Astrocyte (in vitro differentiated cells and primary cell): ENCODE data around the gene ZNF394. TPM values are rescaled to one million over a fixed set of nuclear protein-coding genes. Genes with fewer than 3 reads are reported as not detected.
A peak's percentile ranks its signal among the peaks of the same experiment; 100 is the strongest.

Source experiments
- DNase-seq: peaks from one replicate; pipeline ENCODE4 v3.0.0-alpha.2; 2010; ENCODE audit warnings: low read depth
- FAIRE-seq: peaks from 2 replicates; lab custom pipeline; 2011; peaks lifted over from hg19 to GRCh38; lab: Jason Lieb, UNC
- H2AFZ ChIP-seq: 2 replicates; pipeline ENCODE4 v1.6.0; 2012; ENCODE audit warnings: low read depth, low read length, inconsistent platforms
- H3K27ac ChIP-seq: 2 replicates; pipeline ENCODE4 v1.5.1; 2011; ENCODE audit warnings: low read depth, low read length, inconsistent platforms
- H3K27me3 ChIP-seq: 2 replicates; pipeline ENCODE4 v1.6.0; 2011; ENCODE audit warnings: low read length, inconsistent platforms; ENCODE audit not compliant: insufficient read depth
- H3K36me3 ChIP-seq: 2 replicates; pipeline ENCODE4 v1.5.1; 2011; ENCODE audit warnings: low read length, inconsistent platforms; ENCODE audit not compliant: insufficient read depth
- H3K4me1 ChIP-seq: 2 replicates; pipeline ENCODE4 v1.5.1; 2011; ENCODE audit warnings: low read length, inconsistent platforms; ENCODE audit not compliant: insufficient read depth
- H3K4me2 ChIP-seq: 2 replicates; pipeline ENCODE4 v1.6.0; 2012; ENCODE audit warnings: low read length, inconsistent platforms
- H3K4me3 ChIP-seq: 2 replicates; pipeline ENCODE4 v1.5.1; 2011; ENCODE audit warnings: low read depth, mild to moderate bottlenecking, low read length, inconsistent platforms; ENCODE audit not compliant: insufficient read depth
- H3K79me2 ChIP-seq: 2 replicates; pipeline ENCODE4 v1.6.0; 2012; ENCODE audit warnings: mild to moderate bottlenecking, low read length, inconsistent platforms; ENCODE audit not compliant: insufficient read depth
- H3K9ac ChIP-seq: 2 replicates; pipeline ENCODE4 v1.6.0; 2012; ENCODE audit warnings: mild to moderate bottlenecking, low read length, inconsistent platforms
- H3K9me3 ChIP-seq: 2 replicates; pipeline ENCODE4 v1.5.1; 2012; ENCODE audit warnings: low read depth, mild to moderate bottlenecking, low read length, inconsistent platforms; ENCODE audit not compliant: insufficient read depth
- H4K20me1 ChIP-seq: 2 replicates; pipeline ENCODE4 v1.6.0; 2012; ENCODE audit warnings: low read length, inconsistent platforms; ENCODE audit not compliant: insufficient read depth
- H3K27ac Mint-ChIP-seq: one replicate; pipeline ENCODE4 v1.8.0; 2021; ENCODE audit warnings: mild to moderate bottlenecking, mixed read lengths; ENCODE audit not compliant: unreplicated experiment
- H3K27me3 Mint-ChIP-seq: one replicate; pipeline ENCODE4 v1.8.0; 2021; ENCODE audit warnings: low read depth, mixed read lengths; ENCODE audit not compliant: unreplicated experiment
- H3K36me3 Mint-ChIP-seq: one replicate; pipeline ENCODE4 v1.8.0; 2021; ENCODE audit warnings: low read depth, mixed read lengths; ENCODE audit not compliant: unreplicated experiment
- H3K4me1 Mint-ChIP-seq: one replicate; pipeline ENCODE4 v1.8.0; 2021; ENCODE audit warnings: low read depth, mixed read lengths; ENCODE audit not compliant: unreplicated experiment
- H3K4me3 Mint-ChIP-seq: one replicate; pipeline ENCODE4 v1.8.0; 2021; ENCODE audit warnings: mild to moderate bottlenecking, moderate library complexity, mixed read lengths; ENCODE audit not compliant: unreplicated experiment
- H3K9me3 Mint-ChIP-seq: one replicate; pipeline ENCODE4 v1.8.0; 2021; ENCODE audit warnings: mild to moderate bottlenecking, mixed read lengths; ENCODE audit not compliant: unreplicated experiment
- EZH2 ChIP-seq: IDR thresholded peaks from 2 replicates; pipeline ENCODE4 v1.6.1; 2012; ENCODE audit warnings: mild to moderate bottlenecking, low read length, inconsistent platforms; ENCODE audit not compliant: insufficient read depth
- total RNA-seq: library from RNA; stranded (reverse); gene quantifications from 2 replicates; pipeline ENCODE4 v1.2.1, GENCODE V29; 2021
- TF ChIP-seq, protein P1 (sequence below): IDR thresholded peaks from 2 replicates; pipeline ENCODE4 v1.5.1; 2011; ENCODE audit warnings: low read depth, mild to moderate bottlenecking, inconsistent platforms, low read length, moderate library complexity; ENCODE audit not compliant: insufficient read depth

The ZNF394 gene
- total RNA-seq, 1 donor from 2014 or later = 25.7 TPM

DNA sequence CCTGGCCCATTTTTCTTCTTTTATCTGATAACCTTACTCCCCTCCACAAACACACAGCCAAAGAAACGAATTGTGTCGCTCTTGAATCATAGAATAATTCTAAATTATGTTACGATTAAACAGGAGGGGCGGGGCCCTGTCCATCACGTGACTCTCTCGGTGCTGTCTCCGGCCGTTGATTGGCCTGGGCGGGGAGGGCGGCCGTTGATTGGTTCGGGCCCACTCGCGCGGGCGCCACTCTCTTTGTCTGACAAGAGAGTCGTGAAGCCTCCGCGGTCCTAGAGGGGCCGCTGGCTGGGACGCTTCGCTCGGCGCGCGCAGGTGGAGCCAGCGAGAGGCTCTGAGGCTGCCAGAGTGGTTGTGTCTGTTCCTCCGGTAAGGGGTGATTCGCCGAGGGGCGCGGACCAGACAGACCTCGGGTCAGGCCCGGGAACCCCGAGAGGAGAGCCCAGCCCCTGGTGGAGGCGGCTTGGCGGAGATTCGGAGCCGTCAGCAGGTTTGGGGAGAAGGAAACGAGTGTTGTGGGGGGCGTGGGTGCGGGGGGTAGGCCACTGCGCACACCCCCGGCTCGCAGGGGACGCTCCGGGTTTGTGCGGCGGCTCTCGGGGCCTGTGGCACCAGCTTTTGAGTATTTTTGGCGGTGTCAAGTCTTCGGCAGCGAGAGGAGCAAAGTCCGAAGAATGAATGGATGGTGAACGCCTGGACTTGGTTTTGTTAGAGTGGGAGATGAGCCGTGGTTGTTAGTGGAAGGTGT is 27.3 kb downstream of the ZNF394 start, which contains the start of gene ZNF789:
Gene ZNF789, plus strand, starts transcription at position 330 of the 754 bp plus-strand sequence. CDS start 3,567 bp downstream, outside the sequence.
- DNase-seq (peak; percentile 88), FAIRE-seq (no peak)
- Histone ChIP-seq H3K4me3 (peak within 1 kb of the TSS; percentile 92), H3K36me3 (peaks cover 3% of the 10 kb centered on the region), H3K27me3 (no peaks in the 10 kb centered on the region), H3K4me1 (no peaks in the 10 kb centered on the region), H3K4me2 (peak within 1 kb of the TSS; percentile 94), H3K79me2 (peaks cover 49% of the 10 kb centered on the region), H3K27ac (peak within 1 kb of the TSS; percentile 88), H3K9me3 (no peaks in the 10 kb centered on the region), H2AFZ (peak within 1 kb of the TSS; percentile 94), H4K20me1 (peaks cover 16% of the 10 kb centered on the region), H3K9ac (peak within 1 kb of the TSS; percentile 86)
- no peak for TF ChIP-seq EZH2
- TF ChIP-seq, protein P1, sequence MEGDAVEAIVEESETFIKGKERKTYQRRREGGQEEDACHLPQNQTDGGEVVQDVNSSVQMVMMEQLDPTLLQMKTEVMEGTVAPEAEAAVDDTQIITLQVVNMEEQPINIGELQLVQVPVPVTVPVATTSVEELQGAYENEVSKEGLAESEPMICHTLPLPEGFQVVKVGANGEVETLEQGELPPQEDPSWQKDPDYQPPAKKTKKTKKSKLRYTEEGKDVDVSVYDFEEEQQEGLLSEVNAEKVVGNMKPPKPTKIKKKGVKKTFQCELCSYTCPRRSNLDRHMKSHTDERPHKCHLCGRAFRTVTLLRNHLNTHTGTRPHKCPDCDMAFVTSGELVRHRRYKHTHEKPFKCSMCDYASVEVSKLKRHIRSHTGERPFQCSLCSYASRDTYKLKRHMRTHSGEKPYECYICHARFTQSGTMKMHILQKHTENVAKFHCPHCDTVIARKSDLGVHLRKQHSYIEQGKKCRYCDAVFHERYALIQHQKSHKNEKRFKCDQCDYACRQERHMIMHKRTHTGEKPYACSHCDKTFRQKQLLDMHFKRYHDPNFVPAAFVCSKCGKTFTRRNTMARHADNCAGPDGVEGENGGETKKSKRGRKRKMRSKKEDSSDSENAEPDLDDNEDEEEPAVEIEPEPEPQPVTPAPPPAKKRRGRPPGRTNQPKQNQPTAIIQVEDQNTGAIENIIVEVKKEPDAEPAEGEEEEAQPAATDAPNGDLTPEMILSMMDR = no peak
- Mint-ChIP-seq H3K9me3 (no peaks in the 10 kb centered on the region), H3K4me1 (peaks cover 7% of the 10 kb centered on the region), H3K36me3 (peaks cover 5% of the 10 kb centered on the region), H3K27ac (peak within 1 kb of the TSS; percentile 97), H3K27me3 (no peaks in the 10 kb centered on the region), H3K4me3 (peak within 1 kb of the TSS; percentile 94)

DNA sequence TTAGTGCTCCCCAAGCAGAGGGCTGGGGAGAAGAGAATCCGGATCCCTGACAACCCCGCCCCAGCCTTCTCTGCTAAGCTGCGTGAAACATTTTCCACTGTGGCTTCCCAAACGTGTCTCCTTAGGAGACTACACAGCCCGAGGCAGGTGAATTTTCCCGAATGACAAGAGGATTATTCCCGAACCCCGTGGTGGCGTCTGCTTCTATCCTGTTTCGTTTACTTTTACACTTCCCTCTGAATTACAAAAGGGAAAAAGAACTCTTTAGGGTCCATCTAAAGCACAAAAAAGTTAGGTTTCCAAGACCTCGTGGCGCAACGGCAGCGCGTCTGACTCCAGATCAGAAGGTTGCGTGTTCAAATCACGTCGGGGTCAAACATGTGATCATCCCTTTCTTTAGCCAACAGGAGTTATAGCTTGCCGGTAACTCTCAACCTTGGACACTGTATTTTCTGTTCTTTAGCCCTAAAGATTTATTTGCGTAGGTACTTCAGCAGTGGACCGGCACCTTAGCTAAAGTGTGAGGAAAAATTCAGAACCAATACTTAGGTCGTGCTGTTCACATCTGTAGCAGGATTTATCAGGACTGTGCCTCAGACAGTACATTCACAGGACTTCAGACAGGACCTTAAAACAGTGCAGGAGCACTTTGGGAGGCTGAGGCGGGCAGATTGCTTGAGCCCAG is 30.6 kb downstream of the ZNF394 start:
- Histone ChIP-seq H3K4me2 (peak overlapping the region; percentile 3), H3K9me3 (no peaks in the 10 kb centered on the region), H2AFZ (peak overlapping the region; percentile 9), H3K36me3 (no peaks in the 10 kb centered on the region), H3K79me2 (peaks cover 35% of the 10 kb centered on the region), H3K27ac (no peak overlapping the region), H3K27me3 (no peaks in the 10 kb centered on the region), H3K4me3 (no peak overlapping the region), H4K20me1 (no peaks in the 10 kb centered on the region), H3K9ac (no peak overlapping the region), H3K4me1 (peaks cover 7% of the 10 kb centered on the region)
- H3K27me3 Mint-ChIP-seq = no peaks in the 10 kb centered on the region
- H3K4me1 Mint-ChIP-seq = peaks cover 7% of the 10 kb centered on the region
- DNase-seq (no peak), FAIRE-seq (no peak)
- TF ChIP-seq EZH2 = no peak
- TF ChIP-seq, protein P1 = no peak
- H3K36me3 Mint-ChIP-seq = peaks cover 2% of the 10 kb centered on the region
- no peak overlapping the region for H3K4me3 Mint-ChIP-seq
- no peaks in the 10 kb centered on the region for H3K9me3 Mint-ChIP-seq
- no peak overlapping the region for H3K27ac Mint-ChIP-seq
